GM12892 (cell line): ENCODE results near the gene STARD13.

Experiments used
- POLR2A ChIP-seq: IDR thresholded peaks from 2 replicates; pipeline ENCODE4 v1.6.1; 2011; ENCODE audit warnings: low read depth, low read length, control low read depth
- TAF1 ChIP-seq: IDR thresholded peaks from 2 replicates; pipeline ENCODE4 v1.6.1; 2011; ENCODE audit warnings: low read depth, mild to moderate bottlenecking, control low read depth, low read length, borderline replicate concordance

DNA sequence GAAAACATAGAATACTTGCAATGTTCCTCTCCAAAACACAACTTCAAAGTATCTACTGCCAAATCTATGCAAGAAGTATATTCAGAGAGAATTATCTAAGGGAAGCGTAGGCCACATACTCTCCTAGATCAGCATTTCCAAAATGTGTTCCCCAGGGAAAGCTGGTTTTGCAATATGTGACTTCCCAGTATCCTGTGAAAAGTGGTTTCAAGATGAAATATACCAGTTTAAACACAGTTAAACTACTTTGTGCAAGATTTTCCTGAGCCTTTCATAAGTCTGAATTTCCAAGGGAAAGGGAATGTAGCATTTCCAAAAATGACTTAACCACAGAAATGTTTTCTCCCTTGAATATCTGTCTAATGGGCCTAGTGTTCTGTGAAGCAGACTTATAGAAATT is 7.6 kb downstream of the STARD13 start:
- TF ChIP-seq POLR2A, result no peak
- TF ChIP-seq TAF1, result no peak
